DND-41 (cell line): ENCODE data around the gene LRIT3.

Experiments used
- EZH2 ChIP-seq: IDR thresholded peaks from 3 replicates; pipeline ENCODE4 v1.6.1; 2012; ENCODE audit warnings: borderline replicate concordance, low read depth, mild to moderate bottlenecking, moderate library complexity, low read length, inconsistent platforms; ENCODE audit not compliant: severe bottlenecking
- TF ChIP-seq, protein P1 (sequence below): IDR thresholded peaks from 2 replicates; pipeline ENCODE4 v1.5.1; 2012; ENCODE audit warnings: borderline replicate concordance, low read length, moderate library complexity, mild to moderate bottlenecking; ENCODE audit not compliant: poor library complexity, severe bottlenecking; ENCODE audit errors: extremely low read depth

DNA sequence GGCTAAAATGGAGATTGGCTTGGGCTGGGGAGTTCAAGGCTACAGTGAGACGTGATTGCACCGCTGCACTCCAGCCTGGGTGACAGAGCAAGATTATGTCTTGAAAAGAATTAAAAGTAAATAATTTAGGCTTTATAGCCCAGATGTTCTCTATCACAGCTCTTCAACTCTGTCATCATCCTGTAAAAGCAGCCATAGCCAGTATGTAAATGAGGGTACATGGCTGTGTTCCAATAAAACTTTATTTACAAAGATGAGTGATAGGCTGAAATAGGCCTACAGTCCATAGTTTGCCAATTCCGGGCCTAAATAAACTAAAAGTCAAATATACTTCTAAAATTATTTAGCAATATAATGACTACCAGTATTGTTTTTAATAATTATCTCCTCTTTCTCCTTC lies 10.9 kb upstream of the LRIT3 start:
- TF ChIP-seq, protein P1, sequence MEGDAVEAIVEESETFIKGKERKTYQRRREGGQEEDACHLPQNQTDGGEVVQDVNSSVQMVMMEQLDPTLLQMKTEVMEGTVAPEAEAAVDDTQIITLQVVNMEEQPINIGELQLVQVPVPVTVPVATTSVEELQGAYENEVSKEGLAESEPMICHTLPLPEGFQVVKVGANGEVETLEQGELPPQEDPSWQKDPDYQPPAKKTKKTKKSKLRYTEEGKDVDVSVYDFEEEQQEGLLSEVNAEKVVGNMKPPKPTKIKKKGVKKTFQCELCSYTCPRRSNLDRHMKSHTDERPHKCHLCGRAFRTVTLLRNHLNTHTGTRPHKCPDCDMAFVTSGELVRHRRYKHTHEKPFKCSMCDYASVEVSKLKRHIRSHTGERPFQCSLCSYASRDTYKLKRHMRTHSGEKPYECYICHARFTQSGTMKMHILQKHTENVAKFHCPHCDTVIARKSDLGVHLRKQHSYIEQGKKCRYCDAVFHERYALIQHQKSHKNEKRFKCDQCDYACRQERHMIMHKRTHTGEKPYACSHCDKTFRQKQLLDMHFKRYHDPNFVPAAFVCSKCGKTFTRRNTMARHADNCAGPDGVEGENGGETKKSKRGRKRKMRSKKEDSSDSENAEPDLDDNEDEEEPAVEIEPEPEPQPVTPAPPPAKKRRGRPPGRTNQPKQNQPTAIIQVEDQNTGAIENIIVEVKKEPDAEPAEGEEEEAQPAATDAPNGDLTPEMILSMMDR = no peak
- no peak for TF ChIP-seq EZH2
